K562 (cell line): ENCODE measurements around the gene PLXDC2. TPM values are rescaled to one million over a fixed set of nuclear protein-coding genes. Genes with fewer than 3 reads are reported as not detected.

ENCODE experiments used
- CEBPZ ChIP-seq: fragments of 150-350 bp; IDR thresholded peaks from 2 replicates; pipeline ENCODE4 v1.6.1; 2014; ENCODE audit warnings: low read depth, mild to moderate bottlenecking, low read length, borderline replicate concordance
- CHCHD3 ChIP-seq: fragments of 250-450 bp; sonication (Bioruptor Pico); IDR thresholded peaks from 2 replicates; pipeline ENCODE4 v2.1.2; 2022; ENCODE audit warnings: mild to moderate bottlenecking
- DLX4 ChIP-seq: fragments of 250-450 bp; sonication (Bioruptor Pico); IDR thresholded peaks from 2 replicates; pipeline ENCODE4 v1.6.1; 2021; ENCODE audit warnings: mild to moderate bottlenecking
- polyA plus RNA-seq, 8 experiments: library from polyadenylated mRNA; depleted of rRNA in 4 of 8; stranded (reverse) in 5 of 8; unstranded in 3 of 8; fragments of >200 nt; fragmentation: Nextera tagmentation in 2 of 8; fragmentation: Illumina TruSeq in 1 of 8; extraction: Ambion mirVana in 2 of 8; extraction: Trizol in 1 of 8; gene quantifications; 2 replicates each; pipeline versions ENCODE4 v1.2.1 to v1.2.3, GENCODE V29; 2011 to 2014; ENCODE audit warnings: inconsistent platforms in 1 of 8, missing spikeins in 1 of 8
- total RNA-seq, 7 experiments: library from RNA; depleted of rRNA in 6 of 7; stranded (reverse); fragments of >200 nt in 6 of 7; fragmentation: Illumina TruSeq in 2 of 7; extraction: Trizol in 2 of 7; gene quantifications; 2 replicates each; pipeline versions ENCODE4 v1.2.1 to v1.2.3, GENCODE V29; 2011 to 2021; ENCODE audit warnings: low replicate concordance in 1 of 7
- TF ChIP-seq, protein P1 (sequence below): fragments of 250-450 bp; sonication (Bioruptor Pico); IDR thresholded peaks from 2 replicates; pipeline ENCODE4 v1.5.0; 2020; ENCODE audit warnings: mild to moderate bottlenecking

Gene PLXDC2
- total and polyA plus RNA-seq, 9 of the 15 experiments (the other 6 are each of a cell fraction or from before 2014, with no cell fraction given), result 0.01 to 0.33 (median 0.10) TPM; not detected in 3

GRCh38 chr10:19952224-19953010 is 136.2 kb downstream of the PLXDC2 start (continued):
- TF ChIP-seq CEBPZ (no peak), DLX4 (CRISPR knock-in tag) (no peak), CHCHD3 (no peak)
- TF ChIP-seq, protein P1, sequence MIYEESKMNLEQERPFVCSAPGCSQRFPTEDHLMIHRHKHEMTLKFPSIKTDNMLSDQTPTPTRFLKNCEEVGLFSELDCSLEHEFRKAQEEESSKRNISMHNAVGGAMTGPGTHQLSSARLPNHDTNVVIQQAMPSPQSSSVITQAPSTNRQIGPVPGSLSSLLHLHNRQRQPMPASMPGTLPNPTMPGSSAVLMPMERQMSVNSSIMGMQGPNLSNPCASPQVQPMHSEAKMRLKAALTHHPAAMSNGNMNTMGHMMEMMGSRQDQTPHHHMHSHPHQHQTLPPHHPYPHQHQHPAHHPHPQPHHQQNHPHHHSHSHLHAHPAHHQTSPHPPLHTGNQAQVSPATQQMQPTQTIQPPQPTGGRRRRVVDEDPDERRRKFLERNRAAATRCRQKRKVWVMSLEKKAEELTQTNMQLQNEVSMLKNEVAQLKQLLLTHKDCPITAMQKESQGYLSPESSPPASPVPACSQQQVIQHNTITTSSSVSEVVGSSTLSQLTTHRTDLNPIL (CRISPR knock-in tag), result no peak
